GM18517 (cell line): ENCODE data around the gene ARL15.

Source experiments
- ATAC-seq: cut with Tn5 transposase; IDR thresholded peaks from one replicate; pipeline ENCODE4 v1.9.1; 2021; ENCODE audit warnings: mild to moderate bottlenecking, moderate library complexity; ENCODE audit not compliant: unreplicated experiment

Gene ARL15

DNA sequence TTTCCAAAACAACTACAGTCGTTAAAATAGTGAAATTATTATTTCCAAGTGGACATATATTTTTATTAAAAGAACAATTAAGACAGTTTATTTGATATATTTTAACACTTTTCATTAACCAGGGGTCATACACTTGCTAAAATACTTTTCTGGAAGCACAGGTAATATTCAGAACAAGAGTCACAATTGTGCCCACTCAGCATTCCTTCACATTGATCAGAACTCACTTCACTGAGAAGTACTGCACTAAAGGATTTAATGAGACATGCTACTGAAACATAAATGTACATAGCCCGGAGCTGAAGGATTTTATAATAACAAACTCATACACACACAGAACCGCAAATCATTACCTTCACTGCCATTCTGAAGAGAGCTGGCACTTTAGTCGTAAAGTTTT is 361.8 kb downstream of the ARL15 start:
- ATAC-seq: no peak

- no peak for ATAC-seq
Observed at GRCh38 chr5:53946405-53947100, 363.8 kb downstream of the ARL15 start.

DNA sequence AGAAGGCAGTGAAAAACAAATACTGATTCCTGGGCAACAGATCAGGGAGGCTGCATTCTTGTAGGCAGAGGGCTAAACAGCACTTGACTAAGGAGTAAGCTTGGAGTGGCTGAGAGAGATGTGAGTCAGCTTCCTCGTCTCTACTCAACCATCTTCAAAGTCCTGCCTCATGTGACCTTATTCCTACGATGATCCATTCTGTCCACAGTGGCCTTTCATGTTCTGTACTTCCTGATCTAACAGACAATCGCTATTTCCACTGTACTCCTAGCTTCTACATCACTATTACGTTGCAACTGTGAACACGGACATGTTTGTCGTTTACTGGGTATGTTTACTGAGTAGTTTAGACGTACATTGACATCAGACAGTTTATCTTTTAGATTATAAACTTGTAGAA is 365.4 kb downstream of the ARL15 start:
- ATAC-seq: no peak

GRCh38 chr5:53943938-53944337 is 366.4 kb downstream of the ARL15 start:
- no peak for ATAC-seq

- ATAC-seq: no peak
Observed at GRCh38 chr5:53942724-53943123, 367.6 kb downstream of the ARL15 start.

GRCh38 chr5:53940921-53941320 is 369.5 kb downstream of the ARL15 start:
- ATAC-seq: no peak

DNA sequence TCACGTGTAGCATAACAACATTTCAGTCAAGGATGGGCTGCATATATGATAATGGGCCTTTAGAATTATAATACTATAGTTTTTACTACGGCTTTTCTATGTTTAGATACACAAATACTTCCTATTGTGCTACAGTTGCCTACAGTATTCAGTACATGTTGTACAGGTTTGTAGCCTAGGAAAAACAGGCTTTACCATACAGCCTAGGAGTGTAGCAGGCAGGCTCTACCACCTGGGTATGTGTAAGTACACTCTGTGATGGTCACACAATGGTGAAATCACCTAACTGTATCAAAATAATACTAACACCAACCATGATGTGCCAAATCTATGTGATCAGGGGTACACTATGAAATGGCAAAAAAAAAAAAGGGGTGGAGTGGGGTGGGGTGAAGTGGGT is 372.9 kb downstream of the ARL15 start:
- ATAC-seq: no peak

GRCh38 chr5:53936481-53937352 is 373.7 kb downstream of the ARL15 start:
- ATAC-seq: no peak

DNA sequence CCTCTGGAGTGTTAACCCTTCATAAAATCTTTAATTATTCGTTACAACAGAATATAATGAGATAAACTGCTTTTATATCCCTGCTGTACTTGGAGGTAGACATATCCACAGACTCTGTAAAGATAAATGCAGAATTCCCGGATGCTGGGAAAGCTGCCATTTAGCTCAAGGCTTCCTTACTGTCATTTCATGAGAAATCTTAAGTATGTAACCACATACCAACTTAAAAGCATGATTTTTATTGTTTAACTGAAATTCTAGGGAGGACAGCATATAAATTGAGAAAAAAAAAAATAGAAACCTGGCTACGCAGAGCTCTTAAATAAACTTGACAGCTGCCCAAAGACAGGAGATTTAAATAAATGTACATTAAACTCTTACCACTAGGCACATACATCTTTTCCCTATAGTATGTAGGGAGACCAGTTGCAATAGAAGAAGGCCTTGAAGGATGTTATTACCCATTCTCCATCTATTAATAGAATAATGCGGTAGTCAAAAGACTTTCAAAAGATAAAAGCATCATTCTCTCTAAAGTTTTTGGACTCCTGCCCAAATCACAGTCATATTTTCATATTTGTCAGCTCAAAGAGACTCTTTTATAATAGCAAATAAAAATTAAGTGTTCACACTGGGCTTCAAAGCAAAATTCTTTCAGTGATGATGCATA is 376.1 kb downstream of the ARL15 start:
- no peak for ATAC-seq

- no peak for ATAC-seq
Observed at GRCh38 chr5:53932351-53932750, 378.0 kb downstream of the ARL15 start.

GRCh38 chr5:53930457-53930856 is 379.9 kb downstream of the ARL15 start:
- no peak for ATAC-seq

- no peak for ATAC-seq
Observed at GRCh38 chr5:53929570-53929969, 380.8 kb downstream of the ARL15 start.

GRCh38 chr5:53929152-53929551 is 381.2 kb downstream of the ARL15 start:
- ATAC-seq: no peak

GRCh38 chr5:53928641-53929040 is 381.7 kb downstream of the ARL15 start:
- no peak for ATAC-seq

DNA sequence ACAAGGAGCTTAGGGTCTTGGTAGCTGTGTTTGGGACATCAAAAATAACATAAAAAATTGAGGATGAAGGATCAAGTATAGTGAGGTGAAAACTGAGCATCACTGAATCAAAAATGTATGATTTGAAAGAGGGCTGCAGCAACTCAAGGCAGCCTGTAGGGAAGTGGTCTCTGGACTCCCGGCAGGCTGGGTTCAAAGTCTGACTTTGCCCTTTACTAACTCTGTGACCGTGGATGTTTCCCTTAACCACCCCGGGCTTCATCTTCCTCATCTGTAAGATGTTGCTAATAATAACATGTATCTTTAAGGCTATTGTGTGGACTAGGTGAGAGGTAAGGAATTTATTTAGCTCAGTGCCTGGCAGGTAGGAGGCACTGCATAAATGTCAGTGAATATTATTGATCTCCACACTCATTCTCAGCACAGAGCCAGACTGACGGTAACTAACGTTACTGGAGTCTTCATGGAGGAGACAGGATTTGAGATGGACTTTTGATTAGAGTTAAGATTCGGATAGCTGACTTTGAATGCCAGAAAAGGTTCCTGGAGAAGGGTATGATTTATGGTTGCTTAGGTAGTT is 382.6 kb downstream of the ARL15 start:
- ATAC-seq: no peak

GRCh38 chr5:53926026-53926425 is 384.3 kb downstream of the ARL15 start:
- ATAC-seq: no peak

DNA sequence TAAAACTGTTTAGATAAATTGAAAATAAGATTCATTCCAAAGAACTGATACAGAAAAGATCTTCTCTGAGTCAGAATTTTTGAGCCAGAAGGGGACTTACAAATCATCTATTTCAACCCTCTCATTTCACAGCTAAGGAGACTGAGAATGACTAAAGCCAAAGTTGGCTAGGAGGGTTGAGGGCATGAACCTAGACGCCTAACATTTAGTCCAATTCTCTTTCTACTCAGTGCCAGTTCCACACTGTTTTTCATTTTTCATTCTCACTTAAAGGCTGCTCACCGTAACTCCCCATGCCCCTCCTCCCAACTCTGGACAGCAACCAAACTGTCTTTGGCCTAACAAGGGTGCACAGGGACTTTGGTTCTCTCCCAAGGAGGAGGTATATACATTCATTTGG is 386.0 kb downstream of the ARL15 start:
- ATAC-seq: no peak

DNA sequence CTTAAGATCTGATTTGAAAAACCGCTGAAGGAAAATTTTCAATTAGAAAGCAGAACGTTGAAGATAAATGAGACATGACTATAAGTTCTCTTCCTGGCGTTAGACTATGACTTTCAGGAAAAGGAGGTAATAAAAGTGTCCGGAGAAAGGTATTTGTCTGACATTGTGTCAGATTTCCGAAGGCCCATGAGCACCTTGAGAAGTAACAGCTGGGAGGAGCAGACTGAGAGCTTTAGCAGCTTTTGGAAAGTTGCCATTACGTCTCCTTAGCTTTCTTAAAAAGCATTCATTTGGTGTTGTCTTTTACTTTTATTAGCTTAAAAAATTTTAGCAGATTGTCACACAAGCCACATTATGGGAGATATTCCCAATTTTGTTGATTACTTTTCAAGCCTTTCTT is 386.4 kb downstream of the ARL15 start:
- ATAC-seq: no peak

GRCh38 chr5:53922508-53923498 is 387.6 kb downstream of the ARL15 start:
- ATAC-seq: no peak

GRCh38 chr5:53917826-53918225 is 392.5 kb downstream of the ARL15 start:
- no peak for ATAC-seq
